CD4-positive, alpha-beta memory T cell (primary cell): ENCODE data around the gene WEE1. TPM values are rescaled to one million over a fixed set of nuclear protein-coding genes. Genes with fewer than 3 reads are reported as not detected.

ENCODE experiments used
- CTCF ChIA-PET: fragments of 350-600 bp; sonication (Branson Sonifier 250); formaldehyde crosslinking; loops from one replicate; lab custom pipeline; 2021; ENCODE audit warnings: inconsistent platforms; ENCODE audit not compliant: partially characterized antibody; lab: Charles Lee
- POLR2A ChIA-PET: fragments of 350-600 bp; sonication (Branson Sonifier 250); formaldehyde crosslinking; loops from one replicate; lab custom pipeline; 2021; ENCODE audit not compliant: partially characterized antibody; lab: Charles Lee
- DNase-seq, 5 donors: peaks; one replicate each; pipeline versions ENCODE4 v3.0.0 to v3.0.0-alpha.2; 2020 to 2022; ENCODE audit warnings: mixed read lengths in 1 of 5
- H3K27ac ChIP-seq: one replicate; pipeline ENCODE4 v1.7.0; 2013; ENCODE audit warnings: low read depth, low read length
- H3K27me3 ChIP-seq: 2 replicates; pipeline ENCODE4 v1.7.0; 2013; ENCODE audit warnings: mild to moderate bottlenecking, low read length, moderate library complexity; ENCODE audit not compliant: insufficient read depth
- H3K36me3 ChIP-seq: 2 replicates; pipeline ENCODE4 v1.7.0; 2013; ENCODE audit warnings: mild to moderate bottlenecking, low read length, moderate library complexity; ENCODE audit not compliant: insufficient read depth
- H3K4me1 ChIP-seq: 2 replicates; pipeline ENCODE4 v1.7.0; 2013; ENCODE audit warnings: mild to moderate bottlenecking, low read length, moderate library complexity; ENCODE audit not compliant: insufficient read depth
- H3K4me3 ChIP-seq, 2 donors: one replicate each; pipeline ENCODE4 v1.7.0; 2013; ENCODE audit warnings: low read length in 2 of 2, mild to moderate bottlenecking in 1 of 2
- H3K9me3 ChIP-seq, 2 donors: one replicate each; pipeline ENCODE4 v1.7.0; 2013; ENCODE audit warnings: low read length in 2 of 2, control low read depth in 1 of 2; ENCODE audit not compliant: control insufficient read depth in 1 of 2
- H3K27ac Mint-ChIP-seq, 7 donors: one replicate each; pipeline ENCODE4 v1.8.0; 2020 to 2021; ENCODE audit warnings: mixed read lengths in 7 of 7, mild to moderate bottlenecking in 6 of 7, inconsistent platforms in 3 of 7, moderate library complexity in 3 of 7
- H3K27me3 Mint-ChIP-seq, 2 donors: one replicate each; pipeline ENCODE4 v1.8.0; 2020 to 2021; ENCODE audit warnings: mixed read lengths in 2 of 2
- H3K36me3 Mint-ChIP-seq, 2 donors: one replicate each; pipeline ENCODE4 v1.8.0; 2020 to 2021; ENCODE audit warnings: mixed read lengths in 2 of 2, inconsistent platforms in 1 of 2, mild to moderate bottlenecking in 1 of 2
- H3K4me1 Mint-ChIP-seq, 4 donors: one replicate each; pipeline ENCODE4 v1.8.0; 2020 to 2021; ENCODE audit warnings: mixed read lengths in 4 of 4, mild to moderate bottlenecking in 1 of 4
- H3K4me3 Mint-ChIP-seq, 8 donors: one replicate each; pipeline ENCODE4 v1.8.0; 2020 to 2021; ENCODE audit warnings: mixed read lengths in 8 of 8, mild to moderate bottlenecking in 7 of 8, moderate library complexity in 6 of 8, inconsistent platforms in 3 of 8
- H3K9me3 Mint-ChIP-seq, 8 donors: one replicate each; pipeline ENCODE4 v1.8.0; 2020 to 2021; ENCODE audit warnings: mixed read lengths in 8 of 8, mild to moderate bottlenecking in 5 of 8, inconsistent platforms in 3 of 8, moderate library complexity in 1 of 8
- intact Hi-C: fragments of 100-400 bp; cut with micrococcal nuclease; formaldehyde crosslinking; loops from one replicate; pipeline ENCODE4 v1.15.1; 2023
- polyA plus RNA-seq, 2 donors: library from polyadenylated mRNA; unstranded; fragments of 300-500 nt; fragmentation: Illumina TruSeq; gene quantifications; one replicate each; pipeline ENCODE4 v1.2.3, GENCODE V29; 2021
- total RNA-seq, 2 experiments: library from RNA; stranded (reverse); gene quantifications; one replicate each; pipeline ENCODE4 v1.2.3, GENCODE V29; 2021

WEE1 gene
- total and polyA plus RNA-seq, 4 experiments from 2014 or later, result 5.8 to 11.7 (median 9.6) TPM

GRCh38 chr11:9529334-9529650, 44.2 kb upstream of the WEE1 start:
- intact Hi-C loops, result no loop called here
- no peak overlapping the region for H3K27ac Mint-ChIP-seq
- H3K27me3 Mint-ChIP-seq, result no peaks in the 10 kb centered on the region
- peaks cover 6% of the 10 kb centered on the region for H3K36me3 ChIP-seq
- H3K4me1 Mint-ChIP-seq, result peaks cover 0 to 4% (median 0%) of the 10 kb centered on the region in 4 donors
- no peaks in the 10 kb centered on the region for H3K9me3 ChIP-seq
- H3K27me3 ChIP-seq, result no peaks in the 10 kb centered on the region
- no peak overlapping the region for H3K27ac ChIP-seq
- ChIA-PET CTCF (interaction anchor here (0.8 to 3.6 kb wide), 3 partner anchors 22 to 84 kb away, joined by 3 to 24 read pairs (median 5); no protein-coding TSS in a partner anchor), POLR2A (no interaction called here)
- peak overlapping the region in 2 of 8 donors; percentile 25 to 55 for H3K4me3 Mint-ChIP-seq
- H3K4me3 ChIP-seq, result no peak overlapping the region
- peaks cover 23 to 29% of the 10 kb centered on the region in 2 donors for H3K36me3 Mint-ChIP-seq
- no peaks in the 10 kb centered on the region for H3K4me1 ChIP-seq
- DNase-seq, result no peak
- H3K9me3 Mint-ChIP-seq, result no peaks in the 10 kb centered on the region

- Mint-ChIP-seq H3K4me3 (no peak overlapping the region), H3K9me3 (no peaks in the 10 kb centered on the region), H3K27ac (peak overlapping the region in 2 of 7 donors; percentile 52 to 86), H3K36me3 (peaks cover 22 to 25% of the 10 kb centered on the region in 2 donors), H3K4me1 (peaks cover 0 to 4% (median 0%) of the 10 kb centered on the region in 4 donors), H3K27me3 (no peaks in the 10 kb centered on the region)
- Histone ChIP-seq H3K4me1 (no peaks in the 10 kb centered on the region), H3K36me3 (peaks cover 6% of the 10 kb centered on the region), H3K27me3 (no peaks in the 10 kb centered on the region), H3K4me3 (no peak overlapping the region), H3K27ac (no peak overlapping the region), H3K9me3 (no peaks in the 10 kb centered on the region)
- intact Hi-C loops, result loop anchor here (5.0 kb wide), 1 partner anchor 442 kb away; no protein-coding TSS in a partner anchor
- CTCF ChIA-PET, result interaction anchor here (0.8 to 3.6 kb wide), 3 partner anchors 23 to 84 kb away, joined by 3 to 24 read pairs (median 5); no protein-coding TSS in a partner anchor
- DNase-seq, result no peak
- POLR2A ChIA-PET, result interaction anchor here (1.1 kb wide), 1 partner anchor 83 kb away, joined by 3 read pairs; no protein-coding TSS in a partner anchor
Observed at GRCh38 chr11:9530020-9530621, 43.3 kb upstream of the WEE1 start.

- intact Hi-C loops, result loop anchor here (5.0 kb wide), 1 partner anchor 441 kb away; no protein-coding TSS in a partner anchor
- ChIA-PET CTCF (interaction anchor here (2.0 to 9.2 kb wide), 3 partner anchors 79 to 83 kb away, joined by 5 to 267 read pairs (median 24); no protein-coding TSS in a partner anchor), POLR2A (interaction anchor here (1.1 kb wide), 1 partner anchor 83 kb away, joined by 3 read pairs; no protein-coding TSS in a partner anchor)
- Mint-ChIP-seq H3K27ac (no peak overlapping the region), H3K36me3 (peaks cover 18% of the 10 kb centered on the region in 2 donors), H3K27me3 (no peaks in the 10 kb centered on the region), H3K4me1 (peaks cover 0 to 4% (median 0%) of the 10 kb centered on the region in 4 donors), H3K4me3 (no peak overlapping the region), H3K9me3 (no peaks in the 10 kb centered on the region)
- no peak overlapping the region for H3K27ac ChIP-seq
- H3K4me3 ChIP-seq, result no peak overlapping the region
- H3K9me3 ChIP-seq, result no peaks in the 10 kb centered on the region
- H3K4me1 ChIP-seq, result no peaks in the 10 kb centered on the region
- no peak for DNase-seq
- H3K27me3 ChIP-seq, result no peaks in the 10 kb centered on the region
- H3K36me3 ChIP-seq, result peaks cover 6% of the 10 kb centered on the region
Observed at GRCh38 chr11:9530901-9531625, 42.4 kb upstream of the WEE1 start.

GRCh38 chr11:9533058-9533457, 40.4 kb upstream of the WEE1 start:
- H3K27ac ChIP-seq, result no peak overlapping the region
- Mint-ChIP-seq H3K27me3 (no peaks in the 10 kb centered on the region), H3K9me3 (no peaks in the 10 kb centered on the region), H3K27ac (no peak overlapping the region), H3K4me3 (no peak overlapping the region), H3K4me1 (peaks cover 0 to 4% (median 0%) of the 10 kb centered on the region in 4 donors), H3K36me3 (peaks cover 3 to 7% of the 10 kb centered on the region in 2 donors)
- POLR2A ChIA-PET, result interaction anchor here (2.7 to 3.5 kb wide), 2 partner anchors 41 to 81 kb away, joined by 18 to 37 read pairs; partner anchors contain the start of gene WEE1
- intact Hi-C loops, result loop anchor here (5.0 kb wide), 1 partner anchor 439 kb away; no protein-coding TSS in a partner anchor
- H3K4me3 ChIP-seq, result no peak overlapping the region
- no peaks in the 10 kb centered on the region for H3K9me3 ChIP-seq
- no peaks in the 10 kb centered on the region for H3K36me3 ChIP-seq
- H3K4me1 ChIP-seq, result no peaks in the 10 kb centered on the region
- no peaks in the 10 kb centered on the region for H3K27me3 ChIP-seq
- DNase-seq, result no peak
- CTCF ChIA-PET, result interaction anchor here (1.1 to 9.2 kb wide), 9 partner anchors 26 to 395 kb away, joined by 3 to 267 read pairs (median 17); no protein-coding TSS in a partner anchor

GRCh38 chr11:9533736-9534473, 39.6 kb upstream of the WEE1 start:
- H3K4me1 Mint-ChIP-seq, result peaks cover 0 to 4% (median 0%) of the 10 kb centered on the region in 4 donors
- Histone ChIP-seq H3K36me3 (no peaks in the 10 kb centered on the region), H3K27me3 (no peaks in the 10 kb centered on the region), H3K4me1 (no peaks in the 10 kb centered on the region), H3K27ac (no peak overlapping the region), H3K4me3 (no peak overlapping the region), H3K9me3 (no peaks in the 10 kb centered on the region)
- no peak for DNase-seq
- no peak overlapping the region for H3K4me3 Mint-ChIP-seq
- POLR2A ChIA-PET, result interaction anchor here (1.7 to 3.5 kb wide), 3 partner anchors 40 to 80 kb away, joined by 6 to 37 read pairs (median 18); partner anchors contain the start of gene WEE1
- no peak overlapping the region for H3K27ac Mint-ChIP-seq
- CTCF ChIA-PET, result interaction anchor here (0.6 to 9.2 kb wide), 23 partner anchors 15 to 1122 kb away, joined by 3 to 267 read pairs (median 9); partner anchors contain the start of gene WEE1
- H3K9me3 Mint-ChIP-seq, result no peaks in the 10 kb centered on the region
- peaks cover 0 to 4% of the 10 kb centered on the region in 2 donors for H3K36me3 Mint-ChIP-seq
- H3K27me3 Mint-ChIP-seq, result no peaks in the 10 kb centered on the region
- intact Hi-C loops, result loop anchor here (2.0 to 5.0 kb wide), 2 partner anchors 215 to 438 kb away; no protein-coding TSS in a partner anchor

- Mint-ChIP-seq H3K4me1 (no peaks in the 10 kb centered on the region), H3K27ac (peak overlapping the region in 1 of 7 donors; percentile 7), H3K9me3 (no peaks in the 10 kb centered on the region), H3K4me3 (no peak overlapping the region), H3K36me3 (peaks cover 0 to 2% of the 10 kb centered on the region in 2 donors), H3K27me3 (no peaks in the 10 kb centered on the region)
- Histone ChIP-seq H3K4me3 (no peak overlapping the region), H3K36me3 (no peaks in the 10 kb centered on the region), H3K9me3 (no peaks in the 10 kb centered on the region), H3K27ac (no peak overlapping the region), H3K27me3 (no peaks in the 10 kb centered on the region), H3K4me1 (no peaks in the 10 kb centered on the region)
- DNase-seq, result peak; percentile 63 to 73 (median 66)
- ChIA-PET CTCF (interaction anchor here (0.6 to 9.2 kb wide), 35 partner anchors 10 to 789 kb away, joined by 3 to 267 read pairs (median 6); partner anchors contain the start of genes SWAP70 and WEE1), POLR2A (interaction anchor here (0.6 to 3.5 kb wide), 7 partner anchors 39 to 137 kb away, joined by 3 to 37 read pairs (median 5); partner anchors contain the start of genes WEE1 and ZNF143)
- intact Hi-C loops, result loop anchor here (1.0 to 2.0 kb wide), 4 partner anchors 38 to 788 kb away; partner anchors contain the start of gene WEE1
Observed at GRCh38 chr11:9535189-9535781, 38.2 kb upstream of the WEE1 start.
